H1 (cell line): ENCODE data around the gene CGNL1. TPM values are rescaled to one million over a fixed set of nuclear protein-coding genes. Genes with fewer than 3 reads are reported as not detected.

Experiments used
- BRCA1 ChIP-seq: IDR thresholded peaks from 2 replicates; pipeline ENCODE4 v1.6.1; 2012; ENCODE audit warnings: low read depth, low read length, improper control_type of control experiment
- CHD7 ChIP-seq: fragments of 300-600 bp; sonication (generic); IDR thresholded peaks from 2 replicates; pipeline ENCODE4 v1.7.1; 2012; ENCODE audit warnings: low read length, moderate library complexity, mild to moderate bottlenecking, inconsistent platforms; ENCODE audit not compliant: insufficient replicate concordance
- CTBP2 ChIP-seq: IDR thresholded peaks from 2 replicates; pipeline ENCODE4 v1.7.0; 2011; ENCODE audit warnings: borderline replicate concordance, mild to moderate bottlenecking, moderate library complexity, mixed read lengths, low read length; ENCODE audit not compliant: insufficient read depth, insufficient read length
- EZH2 ChIP-seq: fragments of 200-600 bp; sonication (generic); IDR thresholded peaks from 2 replicates; pipeline ENCODE4 v1.7.1; 2012; ENCODE audit warnings: low read depth, mild to moderate bottlenecking, moderate library complexity, low read length, inconsistent platforms; ENCODE audit not compliant: severe bottlenecking
- POLR2AphosphoS5 ChIP-seq: IDR thresholded peaks from 2 replicates; pipeline ENCODE4 v1.6.1; 2011; ENCODE audit warnings: low read depth, low read length
- SP4 ChIP-seq: IDR thresholded peaks from 2 replicates; pipeline ENCODE4 v1.6.1; 2012; ENCODE audit warnings: low read length, inconsistent platforms
- SRF ChIP-seq: IDR thresholded peaks from 2 replicates; pipeline ENCODE4 v1.6.1; 2011; ENCODE audit warnings: mild to moderate bottlenecking, low read depth, low read length, moderate library complexity
- SUZ12 ChIP-seq: fragments of 200-600 bp; sonication (generic); IDR thresholded peaks from 2 replicates; pipeline ENCODE4 v1.6.1; 2012; ENCODE audit warnings: mild to moderate bottlenecking, inconsistent platforms, low read length, moderate library complexity, mixed read lengths
- TAF1 ChIP-seq: IDR thresholded peaks from 2 replicates; pipeline ENCODE4 v1.6.1; 2011; ENCODE audit warnings: mild to moderate bottlenecking, low read depth, low read length
- polyA plus RNA-seq, 7 experiments: library from polyadenylated mRNA; depleted of rRNA in 3 of 7; stranded (reverse) in 5 of 7; unstranded in 2 of 7; fragments of >200 nt in 5 of 7; fragments of 200-250 nt in 2 of 7; gene quantifications; 1 replicate in 5 of 7; 2 replicates in 1 of 7; 4 replicates in 1 of 7; pipeline versions ENCODE4 v1.2.1 to v1.2.3, GENCODE V29; 2011 to 2013; ENCODE audit warnings: missing spikeins in 2 of 7, mixed read lengths in 2 of 7
- total RNA-seq: library from RNA; stranded (reverse); fragmentation: NEBNext Ultra II Directional; extraction: Animal tissue kit (Norgen Biotek cat#: 25700); gene quantifications from 2 replicates; pipeline ENCODE4 v1.2.1, GENCODE V29; 2021

Gene CGNL1
- total and polyA plus RNA-seq, 2 of the 8 experiments (the other 6 are each of a cell fraction or from before 2014, with no cell fraction given), result 21.8 to 75.6 TPM

GRCh38 chr15:57529748-57530147, 153.4 kb downstream of the CGNL1 start (continued):
- TF ChIP-seq CHD7, result no peak
- no peak for TF ChIP-seq SP4
- TF ChIP-seq SUZ12, result no peak
- TF ChIP-seq TAF1, result no peak
- no peak for TF ChIP-seq SRF
- no peak for TF ChIP-seq EZH2
- no peak for TF ChIP-seq BRCA1
- no peak for TF ChIP-seq POLR2AphosphoS5
- no peak for TF ChIP-seq CTBP2
- TF ChIP-seq, all 59 proteins: peak for 0
